Loucy (cell line): ENCODE measurements around the gene NGEF.

Experiments used
- EZH2phosphoT487 ChIP-seq: fragments of 200-600 bp; IDR thresholded peaks from 2 replicates; pipeline ENCODE4 v1.6.1; 2018; ENCODE audit warnings: antibody characterized with exemption, mild to moderate bottlenecking, moderate library complexity, borderline replicate concordance
- TF ChIP-seq, protein P1 (sequence below): fragments of 200-600 bp; sonication (generic); conservative IDR thresholded peaks from 2 replicates; pipeline ENCODE4 v1.5.1; 2014; ENCODE audit warnings: mild to moderate bottlenecking, antibody characterized with exemption, low read length

GRCh38 chr2:233034091-233034882 lies 21.2 kb upstream of the NGEF start:
- TF ChIP-seq, protein P1, sequence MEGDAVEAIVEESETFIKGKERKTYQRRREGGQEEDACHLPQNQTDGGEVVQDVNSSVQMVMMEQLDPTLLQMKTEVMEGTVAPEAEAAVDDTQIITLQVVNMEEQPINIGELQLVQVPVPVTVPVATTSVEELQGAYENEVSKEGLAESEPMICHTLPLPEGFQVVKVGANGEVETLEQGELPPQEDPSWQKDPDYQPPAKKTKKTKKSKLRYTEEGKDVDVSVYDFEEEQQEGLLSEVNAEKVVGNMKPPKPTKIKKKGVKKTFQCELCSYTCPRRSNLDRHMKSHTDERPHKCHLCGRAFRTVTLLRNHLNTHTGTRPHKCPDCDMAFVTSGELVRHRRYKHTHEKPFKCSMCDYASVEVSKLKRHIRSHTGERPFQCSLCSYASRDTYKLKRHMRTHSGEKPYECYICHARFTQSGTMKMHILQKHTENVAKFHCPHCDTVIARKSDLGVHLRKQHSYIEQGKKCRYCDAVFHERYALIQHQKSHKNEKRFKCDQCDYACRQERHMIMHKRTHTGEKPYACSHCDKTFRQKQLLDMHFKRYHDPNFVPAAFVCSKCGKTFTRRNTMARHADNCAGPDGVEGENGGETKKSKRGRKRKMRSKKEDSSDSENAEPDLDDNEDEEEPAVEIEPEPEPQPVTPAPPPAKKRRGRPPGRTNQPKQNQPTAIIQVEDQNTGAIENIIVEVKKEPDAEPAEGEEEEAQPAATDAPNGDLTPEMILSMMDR, result no peak
- no peak for TF ChIP-seq EZH2phosphoT487
